HG03354 (cell line): ENCODE results near the gene VAV1.
A peak's percentile ranks its signal among the peaks of the same experiment; 100 is the strongest.
"Not testable (repeated sequence)": the region's sequence is repeated elsewhere in the genome, so short reads cannot be mapped to it uniquely, and the experiment has no call there.

Experiments
- ATAC-seq: cut with Tn5 transposase; IDR thresholded peaks from one replicate; pipeline ENCODE4 v1.9.1; 2021; ENCODE audit warnings: mild to moderate bottlenecking; ENCODE audit not compliant: unreplicated experiment, poor library complexity, severe bottlenecking

The VAV1 gene

DNA sequence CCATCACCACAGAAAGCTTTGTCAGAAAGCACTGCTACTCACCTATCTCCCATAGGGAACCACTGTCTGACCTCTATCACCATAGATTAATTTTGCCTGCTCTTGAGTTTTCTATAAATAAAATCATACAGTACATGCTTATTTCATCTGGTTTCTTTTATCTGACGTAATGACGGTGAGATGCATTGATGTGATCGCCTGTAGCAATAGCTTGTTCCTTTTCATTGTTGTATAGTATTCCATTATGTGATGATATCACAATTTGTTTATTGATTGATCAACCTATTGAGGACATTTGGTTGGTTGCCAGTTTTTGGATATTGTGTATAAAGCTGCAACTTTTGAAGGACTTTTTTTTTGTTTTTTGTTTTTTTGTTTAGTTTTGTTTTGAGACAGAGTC lies 63.0 kb downstream of the VAV1 start:
- no peak for ATAC-seq

DNA sequence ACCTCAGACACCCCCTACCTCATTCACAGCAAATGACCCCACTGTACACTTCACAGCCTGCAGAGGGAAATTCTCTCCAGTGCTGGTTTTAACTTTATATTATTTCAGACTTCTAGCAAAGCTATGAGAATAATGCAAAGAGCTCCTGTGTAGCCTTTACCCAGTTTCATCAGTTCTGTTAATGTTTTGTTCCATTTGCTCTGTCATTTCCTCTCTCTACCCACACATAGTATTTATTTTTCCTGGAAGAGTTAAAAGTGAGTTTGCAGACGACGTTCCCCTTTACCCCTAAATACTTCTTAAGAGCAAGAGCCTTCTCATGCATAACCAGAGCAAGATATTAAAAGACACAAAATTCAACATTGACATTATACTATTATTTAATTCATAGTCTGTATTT lies 65.0 kb downstream of the VAV1 start:
- ATAC-seq = no peak

DNA sequence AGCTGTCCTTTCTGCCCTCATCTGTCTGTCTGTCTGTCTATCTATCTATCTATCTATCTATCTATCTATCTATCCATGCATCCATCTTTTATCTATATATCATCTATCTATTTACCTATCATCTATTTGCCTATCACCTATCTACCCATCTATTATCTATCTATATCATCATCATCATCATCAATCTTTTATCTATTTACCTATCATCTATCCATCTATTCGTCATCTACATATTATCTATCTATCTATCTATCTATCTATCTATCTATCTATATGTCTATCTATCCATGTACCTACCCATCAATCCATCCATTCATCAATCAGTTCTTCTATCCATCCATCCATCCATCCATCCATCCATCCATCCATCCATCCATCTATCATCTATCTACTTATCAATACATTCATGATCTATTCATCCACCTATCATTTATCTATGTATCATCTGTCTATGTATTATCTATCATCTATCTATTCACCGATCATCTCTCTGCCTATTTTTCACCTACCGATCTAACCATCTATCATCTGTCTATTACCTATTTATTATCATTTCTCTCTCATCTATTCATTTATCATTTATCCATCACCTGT lies 65.7 kb downstream of the VAV1 start:
- ATAC-seq = no peak

DNA sequence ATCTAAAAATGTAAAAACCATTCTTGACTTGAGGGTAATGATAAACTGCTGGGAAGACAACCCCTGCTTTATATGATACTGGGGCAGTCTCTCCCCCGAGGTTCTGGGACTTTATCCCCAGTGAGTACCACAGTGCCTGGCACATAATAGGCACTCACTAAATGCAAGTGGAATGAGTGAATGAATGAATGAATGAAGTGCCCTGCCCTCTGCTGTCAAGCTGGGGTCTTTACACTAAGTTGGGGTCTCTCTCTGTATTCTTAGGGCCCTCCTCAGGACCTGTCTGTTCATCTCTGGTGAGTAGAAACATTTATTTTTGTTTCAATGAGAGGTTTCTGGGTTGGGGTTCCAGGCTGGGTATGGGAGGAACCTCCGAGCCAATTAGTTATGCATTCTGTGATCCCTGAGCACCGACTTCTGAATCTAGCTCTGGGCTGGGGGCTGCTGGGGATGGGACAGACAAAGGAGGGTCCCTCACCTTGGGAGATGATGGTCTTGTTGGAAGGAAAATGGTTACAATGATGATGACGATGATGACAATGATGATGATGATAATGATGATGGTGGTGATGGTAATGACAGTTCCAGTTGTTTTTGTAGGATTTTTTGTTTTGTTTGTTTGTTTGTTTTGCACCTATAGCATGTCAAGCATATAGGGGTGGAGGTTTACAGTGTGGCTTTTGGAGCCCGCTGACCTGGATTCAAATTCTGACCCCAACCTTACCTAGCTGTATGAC lies 70.5 kb downstream of the VAV1 start:
- ATAC-seq = no peak

DNA sequence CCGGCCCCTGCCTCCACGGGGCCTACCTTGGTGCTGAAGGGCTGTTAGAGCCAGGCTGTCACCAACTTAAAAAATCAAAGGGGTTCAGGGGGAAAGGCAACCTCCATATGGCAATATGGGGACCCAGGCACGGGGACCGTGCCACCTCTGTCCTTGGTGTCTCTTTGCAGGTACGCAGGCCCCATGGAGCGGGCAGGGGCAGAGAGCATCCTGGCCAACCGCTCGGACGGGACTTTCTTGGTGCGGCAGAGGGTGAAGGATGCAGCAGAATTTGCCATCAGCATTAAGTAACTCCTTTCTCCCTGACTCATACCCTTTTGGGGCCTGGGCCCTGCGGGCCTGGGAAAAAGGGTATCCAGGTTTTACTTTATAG lies 75.3 kb downstream of the VAV1 start:
- ATAC-seq = no peak

DNA sequence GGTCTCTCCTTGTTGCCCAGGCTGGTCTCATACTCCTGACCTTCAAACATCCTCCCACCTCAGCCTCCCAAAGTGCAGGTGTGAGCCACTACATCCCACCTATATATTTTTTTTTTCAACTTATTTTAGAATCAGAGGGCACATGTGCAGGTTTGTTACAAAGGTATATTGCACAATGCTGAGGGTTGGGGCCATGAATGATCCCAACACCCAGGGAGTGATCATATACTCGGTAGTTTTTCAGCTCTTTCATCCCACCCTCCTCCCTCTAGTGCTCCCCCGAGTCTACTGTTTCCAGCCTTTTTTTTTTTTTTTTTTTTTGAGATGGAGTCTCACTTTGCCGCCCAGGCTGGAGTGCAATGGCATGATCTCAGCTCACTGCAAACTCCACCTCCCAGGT lies 76.5 kb downstream of the VAV1 start:
- ATAC-seq = no peak

DNA sequence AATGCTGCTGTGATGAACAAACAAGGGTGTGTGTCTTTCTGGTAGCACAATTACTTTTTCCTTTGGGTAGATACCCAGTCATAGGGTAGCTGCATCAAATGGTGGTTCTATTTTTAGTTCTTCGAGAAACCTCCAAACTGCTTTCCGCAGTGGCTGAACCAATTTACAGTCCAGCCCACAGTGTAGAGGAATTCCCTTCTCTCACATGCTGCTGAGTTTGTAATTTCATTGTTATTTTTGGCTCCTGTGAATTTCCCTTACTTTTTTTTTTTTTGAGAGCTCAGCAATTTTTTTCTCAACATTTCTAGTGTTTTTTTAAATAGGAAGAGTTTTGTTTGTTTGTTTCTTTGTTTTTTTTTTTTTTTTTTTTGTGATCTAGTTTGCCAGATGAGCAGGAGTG lies 77.4 kb downstream of the VAV1 start:
- ATAC-seq = no peak

DNA sequence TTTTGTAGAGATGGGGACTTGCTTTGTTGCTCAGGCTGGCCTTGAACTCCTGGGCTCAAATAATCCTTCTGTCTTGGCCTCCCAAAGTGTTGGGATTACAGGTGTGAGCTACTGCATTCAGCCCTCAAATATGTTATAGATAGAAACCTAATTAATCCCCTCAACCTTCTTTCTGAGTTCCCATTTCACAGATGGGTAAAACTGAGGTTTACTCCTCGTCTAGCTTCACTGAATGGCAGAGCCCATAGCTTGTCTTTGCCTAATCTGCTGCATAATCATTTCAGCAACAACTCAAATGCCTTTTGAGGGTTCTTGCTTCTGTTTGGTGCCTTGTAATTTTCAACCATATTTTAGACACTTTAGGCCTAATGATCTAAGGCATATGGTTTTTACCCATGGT lies 78.9 kb downstream of the VAV1 start:
- no peak for ATAC-seq

DNA sequence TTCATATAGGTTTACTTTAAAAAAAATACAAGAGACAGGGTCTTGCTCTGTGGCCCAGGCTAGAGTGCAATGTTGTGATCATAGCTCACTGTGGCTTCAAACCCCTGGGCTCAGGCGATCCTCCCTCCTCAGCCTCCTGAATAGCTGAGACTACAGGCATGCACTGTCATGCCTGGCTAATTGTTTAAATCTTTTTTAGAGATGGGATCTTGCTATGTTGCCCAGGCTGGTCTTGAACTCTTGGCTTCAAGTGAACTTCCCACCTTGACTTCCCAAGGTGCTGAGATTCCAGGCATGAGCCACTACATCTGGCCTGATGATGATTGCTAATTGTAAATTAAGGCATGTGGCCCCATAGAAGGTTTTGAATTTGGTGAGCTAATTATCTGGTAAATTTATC lies 79.5 kb downstream of the VAV1 start:
- no peak for ATAC-seq

DNA sequence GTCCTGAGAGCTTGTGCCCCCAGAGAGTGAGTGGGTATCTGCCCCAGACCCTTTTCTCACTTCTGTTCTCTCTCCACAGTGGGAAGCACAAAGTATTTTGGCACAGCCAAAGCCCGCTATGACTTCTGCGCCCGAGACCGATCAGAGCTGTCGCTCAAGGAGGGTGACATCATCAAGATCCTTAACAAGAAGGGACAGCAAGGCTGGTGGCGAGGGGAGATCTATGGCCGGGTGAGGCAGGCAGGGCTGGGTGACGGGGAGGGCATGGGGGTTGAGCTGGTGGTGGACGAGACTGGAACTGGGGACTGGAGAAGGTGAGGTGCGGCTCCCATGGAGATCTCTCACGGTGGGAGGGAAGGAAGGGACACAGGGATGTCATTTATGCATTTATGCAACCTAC lies 81.4 kb downstream of the VAV1 start:
- ATAC-seq = no peak

DNA sequence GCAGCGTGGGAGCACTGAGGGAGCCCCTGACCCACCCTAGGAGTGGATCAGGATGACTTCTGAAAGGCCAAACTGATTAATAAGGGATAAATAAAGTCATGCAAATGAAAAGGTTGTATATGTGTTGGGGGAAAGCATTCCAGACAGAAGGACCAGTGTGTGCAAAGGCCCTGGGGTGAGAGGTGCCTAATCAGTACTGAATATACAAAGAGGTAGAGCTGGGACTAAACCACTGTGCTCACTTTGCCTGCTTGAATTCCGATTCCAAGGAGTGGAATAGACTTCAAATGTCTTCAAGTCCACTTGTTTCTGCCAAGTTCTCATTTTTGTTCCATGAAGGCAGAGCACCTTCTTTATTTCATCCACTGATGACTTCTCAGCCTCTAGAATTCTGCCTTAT lies 82.2 kb downstream of the VAV1 start:
- no peak for ATAC-seq

DNA sequence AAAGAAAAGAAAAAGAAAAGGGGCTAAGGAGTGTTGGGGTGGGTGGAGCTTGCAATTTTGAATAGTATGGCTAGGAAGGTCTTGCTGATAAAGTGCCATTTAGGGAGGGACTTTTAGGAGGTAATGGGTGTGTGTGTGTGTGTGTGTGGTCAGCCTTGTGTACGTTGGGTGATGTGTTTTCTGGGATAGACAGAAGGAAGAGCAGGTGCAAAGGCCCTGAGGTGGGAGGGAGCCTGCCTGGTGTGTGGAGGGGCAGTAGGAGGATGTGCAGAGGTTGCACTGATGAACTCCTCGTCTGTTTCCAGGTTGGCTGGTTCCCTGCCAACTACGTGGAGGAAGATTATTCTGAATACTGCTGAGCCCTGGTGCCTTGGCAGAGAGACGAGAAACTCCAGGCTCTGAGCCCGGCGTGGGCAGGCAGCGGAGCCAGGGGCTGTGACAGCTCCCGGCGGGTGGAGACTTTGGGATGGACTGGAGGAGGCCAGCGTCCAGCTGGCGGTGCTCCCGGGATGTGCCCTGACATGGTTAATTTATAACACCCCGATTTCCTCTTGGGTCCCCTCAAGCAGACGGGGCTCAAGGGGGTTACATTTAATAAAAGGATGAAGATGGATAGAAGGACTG lies 84.4 kb downstream of the VAV1 start:
- no peak for ATAC-seq

DNA sequence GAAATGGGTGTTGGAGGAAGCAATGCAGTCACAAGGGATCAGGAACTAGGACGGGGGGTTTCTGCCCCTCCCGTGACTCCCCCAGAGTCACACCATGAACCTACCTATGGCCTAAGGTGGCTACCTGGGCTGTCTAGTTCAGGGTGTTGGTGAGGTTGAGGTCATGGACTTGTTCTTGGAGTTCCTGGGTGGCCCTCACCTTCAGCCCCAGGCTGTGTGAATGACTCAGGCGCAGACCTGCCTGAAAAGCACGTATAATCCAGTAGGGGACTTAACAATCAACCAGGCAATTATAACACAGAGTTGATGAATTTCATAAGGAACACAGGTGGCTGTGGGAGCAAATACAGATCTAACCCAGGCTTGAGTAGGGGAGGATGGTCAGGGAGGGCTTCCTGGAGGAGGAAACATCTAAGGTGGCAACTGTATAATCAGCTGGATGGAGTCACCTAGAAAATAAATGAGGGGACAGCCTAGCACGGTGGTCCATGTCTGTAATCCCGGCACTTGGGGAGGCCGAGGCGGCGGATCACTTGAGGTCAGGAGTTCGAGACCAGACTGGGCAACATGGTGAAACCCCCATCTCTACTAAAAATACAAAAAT lies 89.3 kb downstream of the VAV1 start:
- no peak for ATAC-seq

DNA sequence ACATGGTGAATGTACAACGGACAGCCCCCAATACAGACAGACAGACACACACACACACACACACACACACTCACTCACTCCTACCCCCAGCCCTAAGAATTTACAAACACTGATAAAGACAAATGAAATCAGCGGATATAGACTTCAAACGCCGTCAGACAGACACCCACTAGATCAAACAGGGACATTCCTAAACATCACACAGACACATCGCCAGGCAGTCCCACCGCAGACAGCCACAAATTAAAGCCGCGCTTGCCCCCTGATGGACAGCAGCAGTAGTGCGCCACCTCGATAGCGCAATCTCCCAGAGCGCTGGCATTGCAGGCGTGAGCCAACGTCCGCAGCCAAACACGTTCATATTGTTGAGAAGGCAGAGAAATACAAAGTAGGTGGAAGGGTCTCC lies 90.2 kb downstream of the VAV1 start:
- ATAC-seq = peak; percentile 73

DNA sequence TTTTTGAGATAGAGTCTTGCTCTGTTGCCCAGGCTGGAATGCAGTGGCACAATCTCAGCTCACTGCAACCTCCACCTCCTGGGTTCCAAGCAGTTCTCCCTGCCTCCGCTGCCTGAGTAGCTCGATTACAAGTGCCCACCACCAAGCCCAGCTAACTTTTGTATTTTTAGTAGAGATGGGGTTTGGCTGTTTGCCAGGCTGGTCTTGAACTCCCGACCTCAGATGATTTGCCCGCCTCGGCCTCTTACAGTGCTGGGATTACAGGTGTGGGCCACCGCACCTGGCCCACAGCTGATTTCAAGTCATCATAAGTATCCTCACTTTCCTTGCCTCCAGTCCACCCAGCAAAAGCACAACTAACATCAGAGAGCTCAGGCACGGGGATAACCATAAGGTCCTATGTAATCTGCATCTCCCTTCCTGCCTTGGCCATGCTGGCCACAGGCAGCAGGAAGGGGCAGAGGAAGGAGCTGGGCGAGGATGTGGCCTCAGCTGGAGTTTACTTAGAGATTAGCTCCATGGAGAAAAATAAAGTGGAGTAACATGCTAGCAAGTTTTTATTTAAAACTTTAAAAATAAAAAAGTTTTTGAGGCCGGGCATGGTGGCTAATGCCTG lies 91.9 kb downstream of the VAV1 start:
- ATAC-seq = no peak

DNA sequence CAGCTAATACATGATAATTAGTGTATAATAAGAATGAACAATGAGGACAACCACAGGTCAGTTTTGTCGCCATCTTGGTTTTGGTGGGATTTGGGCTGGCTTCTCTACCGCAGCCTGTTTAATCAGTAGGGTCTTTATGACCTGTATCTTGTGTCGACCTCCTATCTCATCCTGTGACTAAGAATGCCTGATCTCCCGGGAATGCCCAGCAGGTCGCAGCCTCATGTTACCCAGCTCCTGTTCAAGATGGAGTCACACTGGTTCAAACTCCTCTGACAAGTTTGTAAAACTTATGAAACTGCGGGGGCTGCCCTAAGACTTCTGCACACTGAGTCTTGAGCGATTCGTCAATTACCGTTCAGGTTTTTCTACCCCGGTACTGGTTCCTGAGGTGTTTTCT lies 93.3 kb downstream of the VAV1 start:
- no peak for ATAC-seq

DNA sequence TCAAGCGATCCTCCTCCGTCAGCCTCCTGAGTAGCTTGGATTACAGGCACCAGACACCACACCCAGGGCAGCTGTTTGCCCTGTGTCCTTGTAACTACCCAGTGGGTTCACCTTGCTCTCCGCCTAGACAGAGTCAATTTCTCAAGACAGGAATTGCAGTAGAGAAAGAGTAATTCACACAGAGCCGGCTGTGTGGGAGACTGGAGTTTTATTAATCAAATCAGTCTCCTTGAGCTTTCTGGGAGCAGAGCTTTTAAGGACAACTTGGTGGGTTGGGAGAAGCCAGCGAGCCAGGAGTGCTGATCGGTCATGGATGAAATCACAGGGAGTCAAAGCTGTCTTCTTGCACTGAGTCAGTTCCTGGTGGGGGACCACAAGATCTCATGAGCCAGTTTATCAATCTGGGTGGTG lies 94.2 kb downstream of the VAV1 start:
- no peak for ATAC-seq

DNA sequence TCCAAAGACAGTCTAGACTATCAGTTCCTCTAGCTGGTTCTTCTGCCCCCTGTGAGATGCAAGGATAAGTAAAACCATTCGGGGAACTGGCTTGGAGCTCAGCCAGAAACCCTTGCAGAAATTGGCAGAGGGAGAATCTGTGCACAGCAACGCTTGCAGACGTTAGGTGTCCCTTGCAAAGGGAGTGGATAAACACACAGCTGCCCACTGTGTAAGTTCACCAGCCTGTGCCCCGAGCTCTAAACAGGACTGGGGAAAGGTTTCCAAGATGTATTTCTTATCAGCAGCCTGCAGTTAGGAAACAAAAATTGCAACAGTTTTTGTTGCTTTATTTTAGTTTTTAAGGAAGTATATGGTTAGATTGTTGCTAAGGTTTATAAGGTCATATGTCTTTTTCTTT lies 95.8 kb downstream of the VAV1 start:
- ATAC-seq = no peak

DNA sequence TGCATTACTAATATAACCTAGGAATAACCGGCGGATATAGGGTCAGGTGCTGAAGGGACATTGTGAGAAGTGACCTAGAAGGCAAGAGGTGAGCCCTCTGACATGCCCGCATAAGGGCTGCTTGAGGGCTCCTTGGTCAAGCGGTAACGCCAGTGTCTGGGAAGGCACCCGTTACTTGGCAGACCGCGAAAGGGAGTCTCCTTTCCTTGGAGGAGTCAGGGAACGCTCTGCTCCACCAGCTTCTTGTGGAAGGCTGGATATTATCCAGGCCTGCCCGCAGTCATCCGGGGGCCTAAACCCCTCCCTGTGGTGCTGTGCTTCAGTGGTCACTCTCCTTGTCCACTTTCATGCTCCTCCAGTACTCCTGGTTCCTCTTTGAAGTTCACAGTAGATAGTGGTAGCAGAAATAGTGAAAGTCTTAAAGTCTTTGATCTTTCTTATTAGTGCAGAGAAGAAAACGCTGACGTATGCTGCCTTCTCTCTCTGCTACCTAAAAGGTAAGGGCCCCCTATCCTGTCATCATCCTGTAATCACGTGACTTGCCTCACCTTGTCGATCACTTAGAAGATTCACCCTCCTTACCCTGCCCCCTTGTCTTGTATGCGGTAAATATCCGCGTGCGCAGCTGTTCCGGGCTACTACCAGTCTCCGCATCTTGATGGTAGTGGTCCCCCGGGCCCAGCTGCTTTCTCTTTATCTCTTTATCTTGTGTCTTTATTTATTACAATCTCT lies 96.8 kb downstream of the VAV1 start:
- ATAC-seq = not testable (repeated sequence)
